MM.1S (cell line): Measurements from ENCODE around the gene FARS2.

Experiments
- CTCF ChIP-seq: fragments of 300-600 bp; sonication (generic); IDR thresholded peaks from 2 replicates; pipeline ENCODE4 v1.5.1; 2016; ENCODE audit warnings: antibody characterized with exemption, low read length, mixed read lengths
- EZH2 ChIP-seq: fragments of 300-600 bp; sonication (generic); optimal IDR thresholded peaks from 2 replicates; pipeline ENCODE3; 2017; ENCODE audit warnings: low read depth, mild to moderate bottlenecking, antibody characterized with exemption, low read length, mixed read lengths
- EZH2phosphoT487 ChIP-seq: fragments of 300-600 bp; sonication (generic); IDR thresholded peaks from 2 replicates; pipeline ENCODE4 v1.6.1; 2018; ENCODE audit warnings: antibody characterized with exemption, low read length

GRCh38 chr6:5610640-5611039 is 349.3 kb downstream of the FARS2 start:
- no peak for TF ChIP-seq EZH2
- TF ChIP-seq CTCF: no peak
- no peak for TF ChIP-seq EZH2phosphoT487
